Smooth muscle cell of trachea (primary cell): Measurements from ENCODE around the gene CHRM1. TPM values are rescaled to one million over a fixed set of nuclear protein-coding genes. Genes with fewer than 3 reads are reported as not detected.

Experiments
- total RNA-seq: library from RNA; depleted of rRNA; stranded (reverse); fragments of >200 nt; gene quantifications from 2 replicates; pipeline ENCODE4 v1.2.1, GENCODE V29; 2014

Gene CHRM1
- total RNA-seq, result not detected in 2 replicates

DNA sequence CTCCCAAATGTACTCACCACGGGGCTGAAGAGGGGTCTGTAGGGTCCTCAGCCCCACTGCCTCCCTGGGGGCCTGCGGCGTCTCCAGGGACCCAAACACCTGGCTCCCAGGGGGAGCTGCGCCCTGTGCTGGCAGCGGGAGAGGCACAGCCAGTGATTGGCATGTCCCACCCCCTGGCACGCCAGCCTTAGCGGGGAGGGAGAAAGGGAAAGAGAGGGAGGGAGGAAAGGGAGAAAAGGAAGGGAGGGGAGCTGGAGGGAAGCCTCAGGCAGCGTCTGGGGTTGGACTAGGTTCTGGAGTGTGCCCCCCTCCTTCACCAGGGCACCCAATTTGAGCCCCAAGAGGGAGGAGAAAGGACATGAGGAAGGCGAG is at the start of gene CHRM1:
TSS of gene CHRM1 (minus strand) at position 163 of the 372 bp plus-strand sequence. CDS start 10,263 bp downstream, outside the sequence.

GRCh38 chr11:62880803-62881578 is 40.2 kb downstream of the CHRM1 start, which contains the start of gene SLC3A2:
TSS of gene SLC3A2 (plus strand) at chr11:62880896. CDS start at chr11:62881024, 128 bp downstream.

Other genes starting within 250 kb of the CHRM1 start
- 6.9 and 8.7 TPM in 2 replicates for gene UQCC3, start 249.7 kb downstream of the CHRM1 start, total RNA-seq
- 4.3 and 6.1 TPM in 2 replicates for gene LBHD1, start 249.1 kb downstream of the CHRM1 start, total RNA-seq
- 118 and 157 TPM in 2 replicates for gene UBXN1, start 242.3 kb downstream of the CHRM1 start, total RNA-seq
- gene LRRN4CL, start 231.8 kb downstream of the CHRM1 start, total RNA-seq, result 68.9 and 89.6 TPM in 2 replicates
- 49.5 and 76.3 TPM in 2 replicates for gene BSCL2, start 213.9 kb downstream of the CHRM1 start, total RNA-seq
- 0.17 TPM in 1 of 2 replicates, not detected in the other for gene GNG3, start 213.7 kb downstream of the CHRM1 start, total RNA-seq
- 9.6 and 18.3 TPM in 2 replicates for gene HNRNPUL2, start 193.9 kb downstream of the CHRM1 start, total RNA-seq
- 33.1 and 36.9 TPM in 2 replicates for gene TTC9C, start 192.9 kb downstream of the CHRM1 start, total RNA-seq
- gene ZBTB3, start 167.2 kb downstream of the CHRM1 start, total RNA-seq, result 14.1 and 17.4 TPM in 2 replicates
- 41.0 and 73.6 TPM in 2 replicates for gene POLR2G, start 159.8 kb downstream of the CHRM1 start, total RNA-seq
- gene TAF6L, start 150.0 kb downstream of the CHRM1 start, total RNA-seq, result 26.3 and 27.2 TPM in 2 replicates
- gene TMEM179B, start 134.0 kb downstream of the CHRM1 start, total RNA-seq, result 40.7 and 52.1 TPM in 2 replicates
- 14.7 and 19.0 TPM in 2 replicates for gene TMEM223, start 129.4 kb downstream of the CHRM1 start, total RNA-seq
- gene NXF1, start 115.9 kb downstream of the CHRM1 start, total RNA-seq, result 23.7 and 30.3 TPM in 2 replicates
- 47.5 and 48.1 TPM in 2 replicates for gene STX5, start 89.3 kb downstream of the CHRM1 start, total RNA-seq
- not detected in 2 replicates for gene TEX54, start 88.5 kb downstream of the CHRM1 start, total RNA-seq
- 26.3 and 48.0 TPM in 2 replicates for gene WDR74, start 81.8 kb downstream of the CHRM1 start, total RNA-seq
- gene SLC3A2, start 40.5 kb downstream of the CHRM1 start, total RNA-seq, result 172 and 241 TPM in 2 replicates
- gene SLC22A6, start 63.6 kb upstream of the CHRM1 start, total RNA-seq, result not detected in 2 replicates
- not detected in 2 replicates for gene SLC22A8, start 94.5 kb upstream of the CHRM1 start, total RNA-seq
- gene SLC22A24, start 222.9 kb upstream of the CHRM1 start, total RNA-seq, result not detected in 2 replicates